Right lobe of liver (tissue), 6 donors: ENCODE results near the gene PLCB1. TPM values are rescaled to one million over a fixed set of nuclear protein-coding genes. Genes with fewer than 3 reads are reported as not detected.

Experiments
- ATAC-seq, 4 donors: fragments of 200-7000 bp; cut with Tn5 transposase; one replicate each; pipeline ENCODE4 v1.9.1; 2020; ENCODE audit warnings: mild to moderate bottlenecking in 4 of 4, moderate library complexity in 4 of 4
- DNase-seq, 3 donors: peaks; one replicate each; pipeline ENCODE4 v3.0.0-alpha.2; 2020
- H3K27ac ChIP-seq, 3 donors: fragments of 200-600 bp; one replicate each; pipeline ENCODE4 v1.8.0; 2022
- H3K27me3 ChIP-seq, 2 donors: fragments of 200-600 bp; one replicate each; pipeline ENCODE4 v1.8.0; 2022
- H3K36me3 ChIP-seq, 4 donors: fragments of 200-600 bp; sonication (generic) in 1 of 4; one replicate each; pipeline versions ENCODE4 v1.5.1 to v1.8.0; 2017 to 2022; ENCODE audit warnings: control low read depth in 1 of 4
- H3K4me1 ChIP-seq, 4 donors: fragments of 200-600 bp; sonication (generic) in 1 of 4; one replicate each; pipeline versions ENCODE4 v1.5.1 to v1.8.0; 2017 to 2022; ENCODE audit warnings: control low read depth in 1 of 4
- H3K4me3 ChIP-seq, 3 donors: fragments of 200-600 bp; one replicate each; pipeline ENCODE4 v1.8.0; 2022
- H3K9me3 ChIP-seq, 4 donors: fragments of 200-600 bp; sonication (generic) in 1 of 4; one replicate each; pipeline versions ENCODE4 v1.5.1 to v1.8.0; 2017 to 2022; ENCODE audit warnings: control low read depth in 1 of 4
- POLR2A ChIP-seq: fragments of 450-650 bp; IDR thresholded peaks from one replicate; pipeline ENCODE4 v1.6.1; 2017; ENCODE audit warnings: antibody characterized with exemption, mild to moderate bottlenecking
- WGBS: methylation state at CpG from one replicate; pipeline ENCODE4 v1.1.6; 2018; ENCODE audit warnings: low coverage, low lambda C conversion rate; ENCODE audit not compliant: insufficient coverage; ENCODE audit errors: missing lambda C conversion rate; 5-methylcytosine and 5-hydroxymethylcytosine counted together
- intact Hi-C, 2 donors: fragments of 100-400 bp; cut with DNase I; formaldehyde crosslinking; loops; one replicate each; pipeline versions ENCODE4 v1.11.2 to v1.14.1; 2022
- total RNA-seq, 6 experiments: library from RNA; depleted of rRNA in 2 of 6; stranded (reverse); fragments of >200 nt in 2 of 6; fragmentation: NEBNext Ultra II Directional in 3 of 6; extraction: Animal tissue kit (Norgen Biotek cat#: 25700) in 3 of 6; gene quantifications; one replicate each; pipeline versions ENCODE4 v1.1.0 to v1.2.4, GENCODE V29; 2016 to 2023
- TF ChIP-seq, protein P1 (sequence below), 4 donors: fragments of 200-600 bp in 3 of 4; fragments of 450-650 bp in 1 of 4; IDR thresholded peaks; one replicate each; pipeline versions ENCODE4 v1.5.1 to v1.8.0; 2016 to 2022; ENCODE audit warnings: antibody characterized with exemption in 4 of 4, mild to moderate bottlenecking in 2 of 4
- donor health status: DM: no; HTN: yes; CAD: no.
- donor health status: DM: no; HTN: no; CAD: no.
- donor health status: DM: no; HTN: no; CAD: no.
- donor health status: DM: no; HTN: yes; CAD: no.
- donor health status: DM: no; HTN: yes; CAD: no.

PLCB1 gene
- total RNA-seq, 6 experiments from 2014 or later = 5.0 to 9.9 (median 5.7) TPM

DNA sequence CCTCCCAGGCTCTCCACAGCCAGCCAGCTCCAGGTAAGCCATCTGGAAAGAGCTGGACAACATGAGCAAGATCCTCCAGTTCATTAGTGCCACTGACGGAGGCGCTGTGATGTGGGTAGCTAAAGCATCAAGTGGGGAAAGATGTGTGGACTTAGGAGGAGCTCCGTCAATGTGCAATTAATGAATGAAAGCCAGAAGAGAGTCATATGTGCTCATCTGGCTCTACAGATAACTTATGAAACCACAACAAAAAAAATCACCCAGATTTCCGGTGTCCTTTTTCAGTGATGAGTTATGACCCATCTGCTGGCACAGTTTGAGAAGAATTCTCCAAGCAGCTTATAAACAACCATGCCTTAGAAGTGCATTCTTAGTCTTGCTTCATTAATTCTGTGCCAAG lies 625.1 kb downstream of the PLCB1 start:
- no peak for TF ChIP-seq POLR2A
- TF ChIP-seq, protein P1, sequence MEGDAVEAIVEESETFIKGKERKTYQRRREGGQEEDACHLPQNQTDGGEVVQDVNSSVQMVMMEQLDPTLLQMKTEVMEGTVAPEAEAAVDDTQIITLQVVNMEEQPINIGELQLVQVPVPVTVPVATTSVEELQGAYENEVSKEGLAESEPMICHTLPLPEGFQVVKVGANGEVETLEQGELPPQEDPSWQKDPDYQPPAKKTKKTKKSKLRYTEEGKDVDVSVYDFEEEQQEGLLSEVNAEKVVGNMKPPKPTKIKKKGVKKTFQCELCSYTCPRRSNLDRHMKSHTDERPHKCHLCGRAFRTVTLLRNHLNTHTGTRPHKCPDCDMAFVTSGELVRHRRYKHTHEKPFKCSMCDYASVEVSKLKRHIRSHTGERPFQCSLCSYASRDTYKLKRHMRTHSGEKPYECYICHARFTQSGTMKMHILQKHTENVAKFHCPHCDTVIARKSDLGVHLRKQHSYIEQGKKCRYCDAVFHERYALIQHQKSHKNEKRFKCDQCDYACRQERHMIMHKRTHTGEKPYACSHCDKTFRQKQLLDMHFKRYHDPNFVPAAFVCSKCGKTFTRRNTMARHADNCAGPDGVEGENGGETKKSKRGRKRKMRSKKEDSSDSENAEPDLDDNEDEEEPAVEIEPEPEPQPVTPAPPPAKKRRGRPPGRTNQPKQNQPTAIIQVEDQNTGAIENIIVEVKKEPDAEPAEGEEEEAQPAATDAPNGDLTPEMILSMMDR (IDR thresholded peaks at IDR 0.05) = no peak
- no peak for DNase-seq
- intact Hi-C loops = no loop called here
- Histone ChIP-seq H3K9me3 (no peaks in the 10 kb centered on the region), H3K4me1 (no peaks in the 10 kb centered on the region), H3K4me3 (no peak overlapping the region), H3K36me3 (no peaks in the 10 kb centered on the region), H3K27me3 (no peaks in the 10 kb centered on the region), H3K27ac (no peak overlapping the region)
- WGBS = 68% methylated on average over 4 of the region's 4 CpGs
- no peak for ATAC-seq

DNA sequence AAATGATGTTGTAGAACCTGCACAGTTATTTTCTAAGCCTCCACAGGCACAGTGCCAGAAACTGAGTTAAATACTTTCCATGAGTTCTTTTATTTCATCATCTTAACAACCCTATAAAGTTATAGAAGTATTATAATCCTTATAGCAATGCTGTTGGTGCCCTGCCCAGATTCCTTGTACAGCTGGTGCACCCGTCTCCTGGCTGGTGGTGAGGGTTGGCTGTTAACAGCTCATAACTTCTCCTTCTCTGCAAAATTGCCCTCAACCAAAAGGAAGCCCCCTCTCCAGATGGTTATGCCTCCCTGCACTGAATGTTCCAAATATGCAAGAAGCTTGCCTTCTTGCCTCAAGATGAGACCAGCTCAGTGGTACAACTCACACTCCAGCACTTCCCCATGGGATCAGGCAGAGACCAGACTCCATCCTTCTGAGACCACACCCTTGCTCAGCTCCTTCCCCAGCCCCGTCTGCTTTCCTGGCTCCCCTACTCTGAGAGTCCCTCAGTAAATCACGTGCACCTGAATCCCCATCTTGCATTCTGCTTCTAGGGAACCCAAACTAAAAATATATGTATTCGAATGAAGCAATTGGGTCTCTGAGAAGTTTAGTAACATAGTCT lies 632.4 kb downstream of the PLCB1 start:
- Histone ChIP-seq H3K4me3 (no peak overlapping the region), H3K9me3 (no peaks in the 10 kb centered on the region), H3K36me3 (peaks cover 0 to 2% (median 0%) of the 10 kb centered on the region in 4 donors), H3K27ac (no peak overlapping the region), H3K4me1 (no peaks in the 10 kb centered on the region), H3K27me3 (no peaks in the 10 kb centered on the region)
- no peak for TF ChIP-seq POLR2A
- TF ChIP-seq, protein P1 (IDR thresholded peaks at IDR 0.05) = no peak
- ATAC-seq (no peak), DNase-seq (no peak)
- intact Hi-C loops = no loop called here
- WGBS = 69% methylated on average over 4 of the region's 4 CpGs

DNA sequence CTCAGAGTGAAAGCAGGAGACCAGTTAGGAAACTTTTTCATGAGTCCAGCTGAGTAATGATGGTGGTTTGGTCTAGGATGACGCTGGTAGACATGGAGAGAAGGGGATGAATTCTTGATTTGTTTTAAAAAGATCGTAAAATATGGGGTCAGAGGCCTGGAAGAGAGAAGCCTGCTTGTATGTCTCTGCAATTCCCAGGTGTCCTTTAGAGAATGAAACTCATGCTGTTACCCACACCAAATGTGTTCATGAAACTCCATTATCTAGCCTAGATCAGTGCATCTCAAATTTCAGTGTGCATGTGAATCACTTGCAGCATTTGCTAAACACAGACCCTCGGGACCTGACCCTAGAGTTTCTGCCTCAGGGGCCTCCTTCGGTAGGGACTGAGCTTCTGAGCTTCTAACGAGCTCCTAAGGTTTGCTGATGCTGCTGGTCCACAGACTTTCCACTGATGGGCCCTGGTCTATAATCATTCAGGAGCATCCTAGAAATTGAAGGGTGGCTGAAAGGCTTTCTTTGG lies 634.9 kb downstream of the PLCB1 start:
- H3K36me3 ChIP-seq = peaks cover 0 to 2% (median 0%) of the 10 kb centered on the region in 4 donors
- WGBS = 93% methylated on average over 2 of the region's 5 CpGs

DNA sequence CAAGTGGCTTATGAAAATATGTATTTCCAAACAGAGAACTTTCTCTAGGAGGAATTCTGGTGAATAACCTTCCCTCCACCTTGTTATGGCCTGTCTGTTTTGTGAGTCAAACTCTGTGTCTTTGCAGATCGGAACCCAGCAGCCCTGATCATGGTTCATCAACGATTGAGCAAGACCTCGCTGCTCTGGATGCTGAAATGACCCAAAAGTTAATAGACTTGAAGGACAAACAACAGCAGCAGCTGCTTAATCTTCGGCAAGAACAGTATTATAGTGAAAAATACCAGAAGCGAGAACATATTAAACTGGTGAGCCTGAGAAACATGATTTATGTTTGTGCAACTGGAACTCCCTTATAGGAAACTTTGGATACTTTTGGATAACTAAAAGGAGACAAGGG lies 642.3 kb downstream of the PLCB1 start:
- no peaks in the 10 kb centered on the region for H3K27me3 ChIP-seq
- no peak overlapping the region for H3K27ac ChIP-seq
- no peaks in the 10 kb centered on the region for H3K4me1 ChIP-seq
- ATAC-seq = peak in 1 of 4 donors; percentile 44
- WGBS = 52% methylated on average over 5 of the region's 5 CpGs
- TF ChIP-seq, protein P1 (IDR thresholded peaks at IDR 0.05) = no peak
- TF ChIP-seq POLR2A = no peak
- H3K9me3 ChIP-seq = no peaks in the 10 kb centered on the region
- no peak for DNase-seq
- no peak overlapping the region for H3K4me3 ChIP-seq
- intact Hi-C loops = no loop called here
- no peaks in the 10 kb centered on the region for H3K36me3 ChIP-seq

More for the DNA sequence above, 634.9 kb downstream of the PLCB1 start:
- Histone ChIP-seq H3K9me3 (no peaks in the 10 kb centered on the region), H3K4me3 (no peak overlapping the region), H3K4me1 (no peaks in the 10 kb centered on the region), H3K27me3 (no peaks in the 10 kb centered on the region), H3K27ac (no peak overlapping the region)
- ATAC-seq (no peak), DNase-seq (no peak)
- intact Hi-C loops = no loop called here
- TF ChIP-seq, protein P1 (IDR thresholded peaks at IDR 0.05) = no peak
- TF ChIP-seq POLR2A = no peak
